KMS-11 (cell line): ENCODE data around the gene PARP1.

Source experiments
- H2AFZ ChIP-seq: fragments of 200-600 bp; sonication (generic); 2 replicates; pipeline ENCODE4 v1.6.1; 2016; ENCODE audit warnings: antibody characterized with exemption, mixed run types, low read depth
- H3K27ac ChIP-seq: fragments of 200-600 bp; sonication (generic); 2 replicates; pipeline ENCODE4 v1.6.1; 2016; ENCODE audit warnings: mild to moderate bottlenecking, mixed run types
- H3K27me3 ChIP-seq: fragments of 200-600 bp; sonication (generic); 2 replicates; pipeline ENCODE4 v1.6.1; 2017; ENCODE audit warnings: mild to moderate bottlenecking, low read depth, mixed run types, moderate library complexity; ENCODE audit not compliant: insufficient read depth
- H3K36me3 ChIP-seq: fragments of 200-600 bp; sonication (generic); 2 replicates; pipeline ENCODE4 v1.6.1; 2017; ENCODE audit warnings: mild to moderate bottlenecking, mixed run types; ENCODE audit not compliant: insufficient read depth
- H3K4me1 ChIP-seq: fragments of 200-600 bp; sonication (generic); 2 replicates; pipeline ENCODE4 v1.6.1; 2016; ENCODE audit warnings: mild to moderate bottlenecking, low read depth, mixed run types; ENCODE audit not compliant: poor library complexity, severe bottlenecking
- H3K4me2 ChIP-seq: fragments of 200-600 bp; sonication (generic); 2 replicates; pipeline ENCODE4 v1.7.0; 2016; ENCODE audit warnings: mild to moderate bottlenecking, mixed run types
- H3K4me3 ChIP-seq: fragments of 200-600 bp; sonication (generic); IDR thresholded peaks from 2 replicates; pipeline ENCODE4 v1.6.1; 2017; ENCODE audit warnings: low read depth, low read length, mixed read lengths; ENCODE audit not compliant: insufficient read depth
- H3K79me2 ChIP-seq: fragments of 200-600 bp; sonication (generic); 2 replicates; pipeline ENCODE4 v1.6.1; 2016; ENCODE audit warnings: low read depth, mixed run types; ENCODE audit not compliant: insufficient read depth
- H3K9ac ChIP-seq: fragments of 200-600 bp; sonication (generic); 2 replicates; pipeline ENCODE4 v1.6.1; 2016; ENCODE audit warnings: mild to moderate bottlenecking, mixed run types
- H4K20me1 ChIP-seq: fragments of 200-600 bp; sonication (generic); 2 replicates; pipeline ENCODE4 v1.6.1; 2016; ENCODE audit warnings: mild to moderate bottlenecking, mixed run types; ENCODE audit not compliant: insufficient read depth
- CTCF ChIP-seq: fragments of 200-600 bp; sonication (generic); conservative IDR thresholded peaks from 2 replicates; pipeline ENCODE4 v1.6.1; 2017; ENCODE audit warnings: low read depth, mild to moderate bottlenecking, antibody characterized with exemption, low read length, moderate library complexity, mixed read lengths

PARP1 gene

GRCh38 chr1:226401355-226402303 is 6.3 kb downstream of the PARP1 start:
- Histone ChIP-seq H3K79me2 (peaks cover 100% of the 10 kb centered on the region), H3K27ac (no peak overlapping the region), H4K20me1 (peaks cover 58% of the 10 kb centered on the region), H3K4me3 (no peak overlapping the region), H2AFZ (no peak overlapping the region), H3K9ac (no peak overlapping the region), H3K4me2 (no peak overlapping the region), H3K4me1 (peaks cover 42% of the 10 kb centered on the region), H3K36me3 (peaks cover 21% of the 10 kb centered on the region; the same call in 1 of the 2 replicates), H3K27me3 (no peaks in the 10 kb centered on the region)
- TF ChIP-seq CTCF: no peak

GRCh38 chr1:226400519-226401354 is 7.2 kb downstream of the PARP1 start:
- Histone ChIP-seq H3K9ac (no peak overlapping the region), H4K20me1 (peaks cover 54% of the 10 kb centered on the region), H3K27me3 (no peaks in the 10 kb centered on the region), H3K36me3 (peaks cover 21% of the 10 kb centered on the region; the same call in 1 of the 2 replicates), H2AFZ (no peak overlapping the region), H3K4me2 (no peak overlapping the region), H3K27ac (no peak overlapping the region), H3K79me2 (peaks cover 100% of the 10 kb centered on the region), H3K4me3 (no peak overlapping the region), H3K4me1 (peaks cover 37% of the 10 kb centered on the region)
- no peak for TF ChIP-seq CTCF

DNA sequence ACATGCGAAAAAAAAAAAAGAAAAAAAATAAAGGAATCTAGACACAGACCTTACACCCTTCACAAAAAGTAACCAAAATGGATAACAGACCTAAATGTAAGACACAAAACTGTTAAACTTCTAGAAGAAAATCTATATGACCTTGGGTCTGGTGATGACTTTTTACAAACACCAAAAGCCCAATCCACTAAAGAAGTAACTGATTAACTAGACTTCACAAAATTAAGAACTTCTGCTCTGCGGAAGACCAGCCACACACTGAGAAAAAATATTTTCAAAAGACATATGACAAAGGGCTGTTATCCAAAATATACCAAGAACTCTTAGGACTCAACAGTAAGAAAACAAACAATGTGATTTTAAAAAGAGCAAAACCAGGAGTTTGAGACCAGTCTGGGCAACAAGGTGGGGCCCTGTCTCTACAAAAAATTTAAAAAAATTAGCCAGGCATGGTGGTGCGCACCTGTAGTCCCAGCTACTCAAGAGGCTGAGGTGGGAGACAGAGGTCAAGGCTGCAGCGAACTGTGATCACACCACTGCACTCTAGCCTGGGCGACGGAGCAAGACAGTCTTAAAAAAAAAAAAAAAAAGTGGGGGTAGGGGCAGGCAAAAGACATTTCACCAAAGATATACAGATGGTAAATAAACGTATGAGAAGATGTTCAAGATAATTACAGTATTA is 9.8 kb downstream of the PARP1 start:
- Histone ChIP-seq H3K4me1 (peaks cover 11% of the 10 kb centered on the region), H3K4me2 (no peak overlapping the region), H3K79me2 (peaks cover 100% of the 10 kb centered on the region), H2AFZ (no peak overlapping the region), H3K4me3 (no peak overlapping the region), H3K27me3 (no peaks in the 10 kb centered on the region), H4K20me1 (peaks cover 43% of the 10 kb centered on the region), H3K27ac (no peak overlapping the region), H3K9ac (no peak overlapping the region), H3K36me3 (peaks cover 30% of the 10 kb centered on the region; the same call in 1 of the 2 replicates)
- no peak for TF ChIP-seq CTCF
